HepG2 (cell line): ENCODE data around the gene GRAMD1A. TPM values are rescaled to one million over a fixed set of nuclear protein-coding genes. Genes with fewer than 3 reads are reported as not detected.
A peak's percentile ranks its signal among the peaks of the same experiment; 100 is the strongest.

Experiments
- DRAP1 ChIP-seq: IDR thresholded peaks from 2 replicates; pipeline ENCODE4 v1.6.1; 2016; ENCODE audit warnings: missing genetic modification reagents, missing compliant biosample characterization
- ELF1 ChIP-seq: sonication (generic); formaldehyde crosslinking; IDR thresholded peaks from 2 replicates; pipeline ENCODE4 v1.4.0; 2020; ENCODE audit warnings: missing genetic modification reagents
- HDAC2 ChIP-seq: sonication (generic); formaldehyde crosslinking; IDR thresholded peaks from 2 replicates; pipeline ENCODE4 v1.4.0; 2020; ENCODE audit warnings: missing genetic modification reagents
- KDM4B ChIP-seq: sonication (generic); formaldehyde crosslinking; IDR thresholded peaks from 2 replicates; pipeline ENCODE4 v1.4.0; 2020; ENCODE audit warnings: missing genetic modification reagents
- MNT ChIP-seq: fragments of 450-650 bp; IDR thresholded peaks from 2 replicates; pipeline ENCODE4 v1.6.1; 2016
- NCOA1 ChIP-seq: sonication (generic); formaldehyde crosslinking; IDR thresholded peaks from 2 replicates; pipeline ENCODE4 v1.9.0; 2021; ENCODE audit warnings: missing genetic modification reagents
- ZHX1 ChIP-seq: sonication (generic); formaldehyde crosslinking; IDR thresholded peaks from 2 replicates; pipeline ENCODE4 v1.8.1; 2022; ENCODE audit warnings: low read depth, mild to moderate bottlenecking, missing genetic modification reagents
- ZNF121 ChIP-seq: sonication (generic); formaldehyde crosslinking; IDR thresholded peaks from 2 replicates; pipeline ENCODE4 v1.5.0; 2020; ENCODE audit warnings: mild to moderate bottlenecking, missing genetic modification reagents
- ZNF567 ChIP-seq: sonication (generic); formaldehyde crosslinking; IDR thresholded peaks from 2 replicates; pipeline ENCODE4 v1.8.1; 2023; ENCODE audit warnings: mild to moderate bottlenecking, missing genetic modification reagents, borderline replicate concordance
- polyA plus RNA-seq, 8 experiments: library from polyadenylated mRNA; depleted of rRNA in 3 of 8; stranded (reverse) in 7 of 8; unstranded in 1 of 8; fragments of >200 nt; fragmentation: Illumina TruSeq in 4 of 8; extraction: Trizol in 4 of 8; gene quantifications; 2 replicates each; pipeline versions ENCODE4 v1.2.1 to v1.2.3, GENCODE V29; 2011 to 2016; ENCODE audit warnings: low read depth in 4 of 8, missing spikeins in 1 of 8, mixed read lengths in 1 of 8; ENCODE audit not compliant: insufficient read depth in 1 of 8
- total RNA-seq, 5 experiments: library from RNA; depleted of rRNA; stranded (reverse); fragments of >200 nt; fragmentation: Illumina TruSeq; extraction: Trizol; gene quantifications; 2 replicates each; pipeline ENCODE4 v1.2.3, GENCODE V29; 2016; ENCODE audit warnings: low read depth in 1 of 5
- TF ChIP-seq, protein P1 (sequence below): IDR thresholded peaks from 2 replicates; pipeline ENCODE4 v1.6.1; 2012; ENCODE audit warnings: low read length, improper control_type of control experiment
- TF ChIP-seq, protein P2 (sequence below), 2 experiments: sonication (generic) in 1 of 2; formaldehyde crosslinking in 1 of 2; IDR thresholded peaks; 2 replicates each; pipeline versions ENCODE4 v1.4.0 to v1.6.1; 2016 to 2020; ENCODE audit warnings: borderline replicate concordance in 1 of 2, low read depth in 1 of 2, mild to moderate bottlenecking in 1 of 2, missing genetic modification reagents in 1 of 2
- TF ChIP-seq, protein P3 (sequence below): sonication (generic); formaldehyde crosslinking; IDR thresholded peaks from 2 replicates; pipeline ENCODE4 v1.5.0; 2020; ENCODE audit warnings: mild to moderate bottlenecking, missing genetic modification reagents
- TF ChIP-seq, protein P4 (sequence below): IDR thresholded peaks from 2 replicates; pipeline ENCODE4 v1.6.1; 2016; ENCODE audit warnings: low read depth, borderline replicate concordance

The GRAMD1A gene
- total and polyA plus RNA-seq, 2 of the 13 experiments (the other 11 are each of a cell fraction or from before 2014, with no cell fraction given) = 14.7 to 181 TPM

GRCh38 chr19:34995551-34995950 is 4.6 kb upstream of the GRAMD1A start (continued):
- TF ChIP-seq, protein P1, sequence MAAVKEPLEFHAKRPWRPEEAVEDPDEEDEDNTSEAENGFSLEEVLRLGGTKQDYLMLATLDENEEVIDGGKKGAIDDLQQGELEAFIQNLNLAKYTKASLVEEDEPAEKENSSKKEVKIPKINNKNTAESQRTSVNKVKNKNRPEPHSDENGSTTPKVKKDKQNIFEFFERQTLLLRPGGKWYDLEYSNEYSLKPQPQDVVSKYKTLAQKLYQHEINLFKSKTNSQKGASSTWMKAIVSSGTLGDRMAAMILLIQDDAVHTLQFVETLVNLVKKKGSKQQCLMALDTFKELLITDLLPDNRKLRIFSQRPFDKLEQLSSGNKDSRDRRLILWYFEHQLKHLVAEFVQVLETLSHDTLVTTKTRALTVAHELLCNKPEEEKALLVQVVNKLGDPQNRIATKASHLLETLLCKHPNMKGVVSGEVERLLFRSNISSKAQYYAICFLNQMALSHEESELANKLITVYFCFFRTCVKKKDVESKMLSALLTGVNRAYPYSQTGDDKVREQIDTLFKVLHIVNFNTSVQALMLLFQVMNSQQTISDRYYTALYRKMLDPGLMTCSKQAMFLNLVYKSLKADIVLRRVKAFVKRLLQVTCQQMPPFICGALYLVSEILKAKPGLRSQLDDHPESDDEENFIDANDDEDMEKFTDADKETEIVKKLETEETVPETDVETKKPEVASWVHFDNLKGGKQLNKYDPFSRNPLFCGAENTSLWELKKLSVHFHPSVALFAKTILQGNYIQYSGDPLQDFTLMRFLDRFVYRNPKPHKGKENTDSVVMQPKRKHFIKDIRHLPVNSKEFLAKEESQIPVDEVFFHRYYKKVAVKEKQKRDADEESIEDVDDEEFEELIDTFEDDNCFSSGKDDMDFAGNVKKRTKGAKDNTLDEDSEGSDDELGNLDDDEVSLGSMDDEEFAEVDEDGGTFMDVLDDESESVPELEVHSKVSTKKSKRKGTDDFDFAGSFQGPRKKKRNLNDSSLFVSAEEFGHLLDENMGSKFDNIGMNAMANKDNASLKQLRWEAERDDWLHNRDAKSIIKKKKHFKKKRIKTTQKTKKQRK = no peak
- peak; percentile 38 for TF ChIP-seq HDAC2 (CRISPR knock-in tag)
- no peak for TF ChIP-seq ZHX1 (CRISPR knock-in tag)
- TF ChIP-seq, protein P2, sequence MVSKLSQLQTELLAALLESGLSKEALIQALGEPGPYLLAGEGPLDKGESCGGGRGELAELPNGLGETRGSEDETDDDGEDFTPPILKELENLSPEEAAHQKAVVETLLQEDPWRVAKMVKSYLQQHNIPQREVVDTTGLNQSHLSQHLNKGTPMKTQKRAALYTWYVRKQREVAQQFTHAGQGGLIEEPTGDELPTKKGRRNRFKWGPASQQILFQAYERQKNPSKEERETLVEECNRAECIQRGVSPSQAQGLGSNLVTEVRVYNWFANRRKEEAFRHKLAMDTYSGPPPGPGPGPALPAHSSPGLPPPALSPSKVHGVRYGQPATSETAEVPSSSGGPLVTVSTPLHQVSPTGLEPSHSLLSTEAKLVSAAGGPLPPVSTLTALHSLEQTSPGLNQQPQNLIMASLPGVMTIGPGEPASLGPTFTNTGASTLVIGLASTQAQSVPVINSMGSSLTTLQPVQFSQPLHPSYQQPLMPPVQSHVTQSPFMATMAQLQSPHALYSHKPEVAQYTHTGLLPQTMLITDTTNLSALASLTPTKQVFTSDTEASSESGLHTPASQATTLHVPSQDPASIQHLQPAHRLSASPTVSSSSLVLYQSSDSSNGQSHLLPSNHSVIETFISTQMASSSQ (IDR thresholded peaks at IDR 0.05; ENCODE audit: low read depth) = peak; percentile 92
- TF ChIP-seq, protein P2 (CRISPR knock-in tag; IDR thresholded peaks at IDR 0.05; ENCODE audit: borderline replicate concordance) = peak; percentile 95
- TF ChIP-seq KDM4B (CRISPR knock-in tag) = no peak
- peak; percentile 99 for TF ChIP-seq ZNF121 (CRISPR knock-in tag)
- TF ChIP-seq, protein P3, sequence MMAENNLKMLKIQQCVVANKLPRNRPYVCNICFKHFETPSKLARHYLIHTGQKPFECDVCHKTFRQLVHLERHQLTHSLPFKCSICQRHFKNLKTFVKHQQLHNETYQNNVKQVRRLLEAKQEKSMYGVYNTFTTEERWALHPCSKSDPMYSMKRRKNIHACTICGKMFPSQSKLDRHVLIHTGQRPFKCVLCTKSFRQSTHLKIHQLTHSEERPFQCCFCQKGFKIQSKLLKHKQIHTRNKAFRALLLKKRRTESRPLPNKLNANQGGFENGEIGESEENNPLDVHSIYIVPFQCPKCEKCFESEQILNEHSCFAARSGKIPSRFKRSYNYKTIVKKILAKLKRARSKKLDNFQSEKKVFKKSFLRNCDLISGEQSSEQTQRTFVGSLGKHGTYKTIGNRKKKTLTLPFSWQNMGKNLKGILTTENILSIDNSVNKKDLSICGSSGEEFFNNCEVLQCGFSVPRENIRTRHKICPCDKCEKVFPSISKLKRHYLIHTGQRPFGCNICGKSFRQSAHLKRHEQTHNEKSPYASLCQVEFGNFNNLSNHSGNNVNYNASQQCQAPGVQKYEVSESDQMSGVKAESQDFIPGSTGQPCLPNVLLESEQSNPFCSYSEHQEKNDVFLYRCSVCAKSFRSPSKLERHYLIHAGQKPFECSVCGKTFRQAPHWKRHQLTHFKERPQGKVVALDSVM (CRISPR knock-in tag) = peak; percentile 99
- TF ChIP-seq ELF1 (CRISPR knock-in tag) = no peak
- TF ChIP-seq, protein P4, sequence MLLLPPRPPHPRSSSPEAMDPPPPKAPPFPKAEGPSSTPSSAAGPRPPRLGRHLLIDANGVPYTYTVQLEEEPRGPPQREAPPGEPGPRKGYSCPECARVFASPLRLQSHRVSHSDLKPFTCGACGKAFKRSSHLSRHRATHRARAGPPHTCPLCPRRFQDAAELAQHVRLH (CRISPR knock-in tag) = no peak
- no peak for TF ChIP-seq MNT
- no peak for TF ChIP-seq ZNF567 (CRISPR knock-in tag)
- no peak for TF ChIP-seq NCOA1
- TF ChIP-seq DRAP1 (CRISPR knock-in tag) = peak; percentile 57; the same call in 1 of the 2 replicates
